ENCODE data around the gene TMEM150A.
A peak's percentile ranks its signal among the peaks of the same experiment; 100 is the strongest.

TMEM150A gene

GRCh38 chr2:85601771-85602475, 575 bp downstream of the TMEM150A start:
- H3K9me3 ChIP-seq (ENCODE audit: control insufficient read depth in 1 of 2, low read length in 2 of 2): no peaks in the 10 kb centered on the region
- H3K36me3 ChIP-seq (ENCODE audit: control insufficient read depth in 1 of 2, insufficient read depth in 2 of 2, low read length in 2 of 2): peaks cover 9 to 34% of the 10 kb centered on the region in 2 donors
- no peaks in the 10 kb centered on the region for H3K27me3 ChIP-seq (ENCODE audit: control insufficient read depth in 1 of 2, insufficient read depth in 2 of 2, low read length in 2 of 2)
- peak overlapping the region; percentile 88 to 92 for H3K4me3 ChIP-seq (ENCODE audit: low read depth in 1 of 2, low read length in 2 of 2)
- peaks cover 30 to 32% of the 10 kb centered on the region in 2 donors for H3K4me1 ChIP-seq (ENCODE audit: control insufficient read depth in 1 of 2, insufficient read depth in 2 of 2, low read length in 2 of 2)
- H3K9ac ChIP-seq (ENCODE audit: low read depth in 1 of 2, low read length in 2 of 2): peak overlapping the region; percentile 66 to 78
- H3K27ac ChIP-seq (ENCODE audit: low read depth, low read length): peak overlapping the region; percentile 63

GRCh38 chr2:85600951-85601770, 1.3 kb downstream of the TMEM150A start:
- Histone ChIP-seq H3K9me3 (ENCODE audit: control insufficient read depth in 1 of 2, low read length in 2 of 2) (no peaks in the 10 kb centered on the region), H3K4me1 (ENCODE audit: control insufficient read depth in 1 of 2, insufficient read depth in 2 of 2, low read length in 2 of 2) (peaks cover 38 to 40% of the 10 kb centered on the region in 2 donors), H3K4me3 (ENCODE audit: low read depth in 1 of 2, low read length in 2 of 2) (peak overlapping the region; percentile 88 to 92), H3K27me3 (ENCODE audit: control insufficient read depth in 1 of 2, insufficient read depth in 2 of 2, low read length in 2 of 2) (no peaks in the 10 kb centered on the region), H3K36me3 (ENCODE audit: control insufficient read depth in 1 of 2, insufficient read depth in 2 of 2, low read length in 2 of 2) (peaks cover 9 to 35% of the 10 kb centered on the region in 2 donors), H3K27ac (ENCODE audit: low read depth, low read length) (no peak overlapping the region), H3K9ac (ENCODE audit: low read depth in 1 of 2, low read length in 2 of 2) (peak overlapping the region in 1 of 2 donors; percentile 78)

GRCh38 chr2:85600235-85600575, 2.3 kb downstream of the TMEM150A start:
- H3K36me3 ChIP-seq (ENCODE audit: control insufficient read depth in 1 of 2, insufficient read depth in 2 of 2, low read length in 2 of 2): peaks cover 9 to 29% of the 10 kb centered on the region in 2 donors
- no peak overlapping the region for H3K4me3 ChIP-seq (ENCODE audit: low read depth in 1 of 2, low read length in 2 of 2)
- H3K9ac ChIP-seq (ENCODE audit: low read depth in 1 of 2, low read length in 2 of 2): no peak overlapping the region
- H3K4me1 ChIP-seq (ENCODE audit: control insufficient read depth in 1 of 2, insufficient read depth in 2 of 2, low read length in 2 of 2): peaks cover 39 to 41% of the 10 kb centered on the region in 2 donors
- H3K27me3 ChIP-seq (ENCODE audit: control insufficient read depth in 1 of 2, insufficient read depth in 2 of 2, low read length in 2 of 2): no peaks in the 10 kb centered on the region
- H3K27ac ChIP-seq (ENCODE audit: low read depth, low read length): no peak overlapping the region
- no peaks in the 10 kb centered on the region for H3K9me3 ChIP-seq (ENCODE audit: control insufficient read depth in 1 of 2, low read length in 2 of 2)

GRCh38 chr2:85599468-85600234, 2.8 kb downstream of the TMEM150A start:
- Histone ChIP-seq H3K27me3 (ENCODE audit: control insufficient read depth in 1 of 2, insufficient read depth in 2 of 2, low read length in 2 of 2) (no peaks in the 10 kb centered on the region), H3K9ac (ENCODE audit: low read depth in 1 of 2, low read length in 2 of 2) (no peak overlapping the region), H3K36me3 (ENCODE audit: control insufficient read depth in 1 of 2, insufficient read depth in 2 of 2, low read length in 2 of 2) (peaks cover 9 to 29% of the 10 kb centered on the region in 2 donors), H3K4me3 (ENCODE audit: low read depth in 1 of 2, low read length in 2 of 2) (no peak overlapping the region), H3K27ac (ENCODE audit: low read depth, low read length) (no peak overlapping the region), H3K9me3 (ENCODE audit: control insufficient read depth in 1 of 2, low read length in 2 of 2) (no peaks in the 10 kb centered on the region), H3K4me1 (ENCODE audit: control insufficient read depth in 1 of 2, insufficient read depth in 2 of 2, low read length in 2 of 2) (peaks cover 39 to 40% of the 10 kb centered on the region in 2 donors)

- peaks cover 9 to 29% of the 10 kb centered on the region in 2 donors for H3K36me3 ChIP-seq (ENCODE audit: control insufficient read depth in 1 of 2, insufficient read depth in 2 of 2, low read length in 2 of 2)
- no peak overlapping the region for H3K27ac ChIP-seq (ENCODE audit: low read depth, low read length)
- no peaks in the 10 kb centered on the region for H3K27me3 ChIP-seq (ENCODE audit: control insufficient read depth in 1 of 2, insufficient read depth in 2 of 2, low read length in 2 of 2)
- peaks cover 35 to 43% of the 10 kb centered on the region in 2 donors for H3K4me1 ChIP-seq (ENCODE audit: control insufficient read depth in 1 of 2, insufficient read depth in 2 of 2, low read length in 2 of 2)
- H3K9ac ChIP-seq (ENCODE audit: low read depth in 1 of 2, low read length in 2 of 2): no peak overlapping the region
- H3K4me3 ChIP-seq (ENCODE audit: low read depth in 1 of 2, low read length in 2 of 2): no peak overlapping the region
- H3K9me3 ChIP-seq (ENCODE audit: control insufficient read depth in 1 of 2, low read length in 2 of 2): no peaks in the 10 kb centered on the region
These were observed 3.7 kb downstream of the TMEM150A start for GRCh38 chr2:85598594-85599340.

- Histone ChIP-seq H3K4me1 (ENCODE audit: control insufficient read depth in 1 of 2, insufficient read depth in 2 of 2, low read length in 2 of 2) (peaks cover 33 to 43% of the 10 kb centered on the region in 2 donors), H3K9me3 (ENCODE audit: control insufficient read depth in 1 of 2, low read length in 2 of 2) (no peaks in the 10 kb centered on the region), H3K27me3 (ENCODE audit: control insufficient read depth in 1 of 2, insufficient read depth in 2 of 2, low read length in 2 of 2) (no peaks in the 10 kb centered on the region), H3K27ac (ENCODE audit: low read depth, low read length) (no peak overlapping the region), H3K36me3 (ENCODE audit: control insufficient read depth in 1 of 2, insufficient read depth in 2 of 2, low read length in 2 of 2) (peaks cover 9 to 29% of the 10 kb centered on the region in 2 donors), H3K9ac (ENCODE audit: low read depth in 1 of 2, low read length in 2 of 2) (no peak overlapping the region), H3K4me3 (ENCODE audit: low read depth in 1 of 2, low read length in 2 of 2) (no peak overlapping the region)
These were observed 5.3 kb downstream of the TMEM150A start for GRCh38 chr2:85597241-85597640.

- peak overlapping the region; percentile 85 to 95 for H3K9ac ChIP-seq (ENCODE audit: low read depth in 1 of 2, low read length in 2 of 2)
- H3K27ac ChIP-seq (ENCODE audit: low read depth, low read length): no peak overlapping the region
- peaks cover 9 to 29% of the 10 kb centered on the region in 2 donors for H3K36me3 ChIP-seq (ENCODE audit: control insufficient read depth in 1 of 2, insufficient read depth in 2 of 2, low read length in 2 of 2)
These were observed 5.9 kb downstream of the TMEM150A start for GRCh38 chr2:85596486-85597143.

GRCh38 chr2:85596026-85596333, 6.5 kb downstream of the TMEM150A start:
- H3K9ac ChIP-seq (ENCODE audit: low read depth in 1 of 2, low read length in 2 of 2): peak overlapping the region; percentile 85 to 95
- peaks cover 29 to 40% of the 10 kb centered on the region in 2 donors for H3K4me1 ChIP-seq (ENCODE audit: control insufficient read depth in 1 of 2, insufficient read depth in 2 of 2, low read length in 2 of 2)
- H3K9me3 ChIP-seq (ENCODE audit: control insufficient read depth in 1 of 2, low read length in 2 of 2): no peaks in the 10 kb centered on the region
- peak overlapping the region; percentile 94 to 96 for H3K4me3 ChIP-seq (ENCODE audit: low read depth in 1 of 2, low read length in 2 of 2)
- peak overlapping the region; percentile 79 for H3K27ac ChIP-seq (ENCODE audit: low read depth, low read length)
- peaks cover 9 to 29% of the 10 kb centered on the region in 2 donors for H3K36me3 ChIP-seq (ENCODE audit: control insufficient read depth in 1 of 2, insufficient read depth in 2 of 2, low read length in 2 of 2)
- no peaks in the 10 kb centered on the region for H3K27me3 ChIP-seq (ENCODE audit: control insufficient read depth in 1 of 2, insufficient read depth in 2 of 2, low read length in 2 of 2)

More at GRCh38 chr2:85596486-85597143, 5.9 kb downstream of the TMEM150A start:
- Histone ChIP-seq H3K27me3 (ENCODE audit: control insufficient read depth in 1 of 2, insufficient read depth in 2 of 2, low read length in 2 of 2) (no peaks in the 10 kb centered on the region), H3K9me3 (ENCODE audit: control insufficient read depth in 1 of 2, low read length in 2 of 2) (no peaks in the 10 kb centered on the region), H3K4me3 (ENCODE audit: low read depth in 1 of 2, low read length in 2 of 2) (peak overlapping the region; percentile 94 to 96), H3K4me1 (ENCODE audit: control insufficient read depth in 1 of 2, insufficient read depth in 2 of 2, low read length in 2 of 2) (peaks cover 28 to 40% of the 10 kb centered on the region in 2 donors)

- H3K36me3 ChIP-seq (ENCODE audit: control insufficient read depth in 1 of 2, insufficient read depth in 2 of 2, low read length in 2 of 2): peaks cover 9 to 29% of the 10 kb centered on the region in 2 donors
- H3K9me3 ChIP-seq (ENCODE audit: control insufficient read depth in 1 of 2, low read length in 2 of 2): no peaks in the 10 kb centered on the region
- H3K4me3 ChIP-seq (ENCODE audit: low read depth in 1 of 2, low read length in 2 of 2): peak within 1 kb of the TSS; percentile 94 to 96
- peaks cover 35 to 45% of the 10 kb centered on the region in 2 donors for H3K4me1 ChIP-seq (ENCODE audit: control insufficient read depth in 1 of 2, insufficient read depth in 2 of 2, low read length in 2 of 2)
- no peaks in the 10 kb centered on the region for H3K27me3 ChIP-seq (ENCODE audit: control insufficient read depth in 1 of 2, insufficient read depth in 2 of 2, low read length in 2 of 2)
- peak within 1 kb of the TSS; percentile 79 for H3K27ac ChIP-seq (ENCODE audit: low read depth, low read length)
- H3K9ac ChIP-seq (ENCODE audit: low read depth in 1 of 2, low read length in 2 of 2): peak within 1 kb of the TSS; percentile 85 to 95
These were observed 7.0 kb downstream of the TMEM150A start, which contains the start of gene RNF181 for GRCh38 chr2:85595301-85596025. TSS of gene RNF181 (plus strand) at chr2:85595745. CDS start at chr2:85595764, 19 bp downstream.
